ENCODE results near the gene AUTS2. TPM values are rescaled to one million over a fixed set of nuclear protein-coding genes. Genes with fewer than 3 reads are reported as not detected.

AUTS2 gene
- total RNA-seq, 6 experiments from 2014 or later: 10.4 to 32.0 (median 19.3) TPM

GRCh38 chr7:70383066-70383782, 784.9 kb downstream of the AUTS2 start:
- H3K4me1 ChIP-seq: no peaks in the 10 kb centered on the region
- 77% methylated on average over 3 of the region's 3 CpGs for WGBS (ENCODE audit: insufficient coverage, low coverage, low lambda C conversion rate, missing lambda C conversion rate)
- DNase-seq (no peak), ATAC-seq (no peak)
- no peak for TF ChIP-seq CTCF (IDR thresholded peaks at IDR 0.05)
- TF ChIP-seq POLR2A (IDR thresholded peaks at IDR 0.05): no peak
- no peaks in the 10 kb centered on the region for H3K36me3 ChIP-seq
- no peaks in the 10 kb centered on the region for H3K27me3 ChIP-seq
- H3K27ac ChIP-seq: no peak overlapping the region
- intact Hi-C loops (cut with DNase I): no loop called here
- no peaks in the 10 kb centered on the region for H3K9me3 ChIP-seq
- no peak overlapping the region for H3K4me3 ChIP-seq

GRCh38 chr7:70384024-70384423, 785.7 kb downstream of the AUTS2 start:
- no peak overlapping the region for H3K4me3 ChIP-seq
- H3K27me3 ChIP-seq: no peaks in the 10 kb centered on the region
- WGBS (ENCODE audit: insufficient coverage, low coverage, low lambda C conversion rate, missing lambda C conversion rate): 90% methylated on average over 3 of the region's 7 CpGs
- no peak for DNase-seq
- no peaks in the 10 kb centered on the region for H3K4me1 ChIP-seq
- H3K9me3 ChIP-seq: no peaks in the 10 kb centered on the region
- H3K27ac ChIP-seq: no peak overlapping the region
- intact Hi-C loops (cut with DNase I): no loop called here
- H3K36me3 ChIP-seq: no peaks in the 10 kb centered on the region
- no peak for ATAC-seq
- TF ChIP-seq CTCF (IDR thresholded peaks at IDR 0.05) (no peak), POLR2A (IDR thresholded peaks at IDR 0.05) (no peak)

GRCh38 chr7:70384891-70385290, 786.6 kb downstream of the AUTS2 start:
- no peaks in the 10 kb centered on the region for H3K9me3 ChIP-seq
- intact Hi-C loops (cut with DNase I): no loop called here
- WGBS (ENCODE audit: insufficient coverage, low coverage, low lambda C conversion rate, missing lambda C conversion rate): 69% methylated on average over 2 of the region's 3 CpGs
- H3K27me3 ChIP-seq: no peaks in the 10 kb centered on the region
- no peaks in the 10 kb centered on the region for H3K4me1 ChIP-seq
- TF ChIP-seq CTCF (IDR thresholded peaks at IDR 0.05): no peak
- no peak for TF ChIP-seq POLR2A (IDR thresholded peaks at IDR 0.05)
- no peaks in the 10 kb centered on the region for H3K36me3 ChIP-seq
- DNase-seq (no peak), ATAC-seq (no peak)
- H3K27ac ChIP-seq: no peak overlapping the region
- no peak overlapping the region for H3K4me3 ChIP-seq

GRCh38 chr7:70387217-70387616, 788.9 kb downstream of the AUTS2 start:
- no peaks in the 10 kb centered on the region for H3K4me1 ChIP-seq
- H3K9me3 ChIP-seq: no peaks in the 10 kb centered on the region
- H3K4me3 ChIP-seq: no peak overlapping the region
- H3K36me3 ChIP-seq: no peaks in the 10 kb centered on the region
- 73% methylated on average over 4 of the region's 4 CpGs for WGBS (ENCODE audit: insufficient coverage, low coverage, low lambda C conversion rate, missing lambda C conversion rate)
- no peak for DNase-seq
- intact Hi-C loops (cut with DNase I): no loop called here
- no peak overlapping the region for H3K27ac ChIP-seq
- TF ChIP-seq CTCF (IDR thresholded peaks at IDR 0.05) (no peak), POLR2A (IDR thresholded peaks at IDR 0.05) (no peak)
- ATAC-seq: no peak
- no peaks in the 10 kb centered on the region for H3K27me3 ChIP-seq
